Measurements from ENCODE around the gene NAGS.
"Not testable (repeated sequence)": the region's sequence is repeated elsewhere in the genome, so short reads cannot be mapped to it uniquely, and the experiment has no call there.

NAGS gene

GRCh38 chr17:44004077-44004760 lies at the start of gene NAGS:
NAGS (plus strand) TSS chr17:44004622; CDS start chr17:44004664, 42 bp downstream.
- no peak for DNase-seq

GRCh38 chr17:43956222-43956621 lies 48.2 kb upstream of the NAGS start:
- DNase-seq: no peak

GRCh38 chr17:43958748-43959352 lies 45.6 kb upstream of the NAGS start:
- no peak for DNase-seq

- not testable (repeated sequence) for DNase-seq
Observed at GRCh38 chr17:43961292-43961691, 43.1 kb upstream of the NAGS start.

GRCh38 chr17:43961954-43962353 lies 42.5 kb upstream of the NAGS start:
- no peak for DNase-seq

GRCh38 chr17:43962479-43962878 lies 41.9 kb upstream of the NAGS start:
- no peak for DNase-seq

GRCh38 chr17:43966276-43966675 lies 38.1 kb upstream of the NAGS start:
- no peak for DNase-seq

- DNase-seq: no peak
Observed at GRCh38 chr17:43967251-43967875, 37.1 kb upstream of the NAGS start.

- no peak for DNase-seq
Observed at GRCh38 chr17:43970366-43970765, 34.1 kb upstream of the NAGS start.

GRCh38 chr17:43971436-43971835 lies 33.0 kb upstream of the NAGS start:
- DNase-seq: not testable (repeated sequence)

- DNase-seq: not testable (repeated sequence)
Observed at GRCh38 chr17:43972444-43973212, 31.8 kb upstream of the NAGS start.

- no peak for DNase-seq
Observed at GRCh38 chr17:43974382-43975266, 29.8 kb upstream of the NAGS start.

- DNase-seq: no peak
Observed at GRCh38 chr17:43975898-43976297, 28.5 kb upstream of the NAGS start.

GRCh38 chr17:43976963-43977837 lies 27.2 kb upstream of the NAGS start:
- no peak for DNase-seq

- DNase-seq: no peak
Observed at GRCh38 chr17:43978078-43978477, 26.3 kb upstream of the NAGS start.

GRCh38 chr17:43979011-43979410 lies 25.4 kb upstream of the NAGS start:
- no peak for DNase-seq

GRCh38 chr17:43979671-43980070 lies 24.8 kb upstream of the NAGS start:
- no peak for DNase-seq

GRCh38 chr17:43982171-43982570 lies 22.3 kb upstream of the NAGS start:
- DNase-seq: no peak

- DNase-seq: no peak
Observed at GRCh38 chr17:43983196-43983514, 21.3 kb upstream of the NAGS start.

- peak; percentile 25 for DNase-seq
Observed at GRCh38 chr17:43983515-43984411, 20.7 kb upstream of the NAGS start.

GRCh38 chr17:43984521-43984920 lies 19.9 kb upstream of the NAGS start:
- DNase-seq: no peak

Data from stimulated activated CD4-positive, alpha-beta T cell treated with anti-CD3 and anti-CD28 coated beads, Interleukin-15, amount 100 ng/mL, for 24 hours (primary cell).